GM23338 (cell line): ENCODE data around the gene SIAE. TPM values are rescaled to one million over a fixed set of nuclear protein-coding genes. Genes with fewer than 3 reads are reported as not detected.

Source experiments
- ATAC-seq: fragments of 200-7000 bp; cut with Tn5 transposase; 3 replicates; pipeline ENCODE4 v1.9.1; 2020
- DNase-seq: peaks from one replicate; pipeline ENCODE4 v3.0.0-alpha.2; 2015; ENCODE audit warnings: low spot score
- H2AFZ ChIP-seq: fragments of 200-600 bp; sonication (generic); 2 replicates; pipeline ENCODE4 v1.8.0; 2016; ENCODE audit warnings: antibody characterized with exemption, mild to moderate bottlenecking, moderate library complexity
- H3F3A ChIP-seq: fragments of 200-600 bp; sonication (generic); replicated peaks from 2 replicates; pipeline ENCODE4 v1.8.0; 2017; ENCODE audit warnings: antibody characterized with exemption, mixed run types, low read depth
- H3K27ac ChIP-seq: fragments of 200-600 bp; sonication (generic); 2 replicates; pipeline ENCODE4 v1.6.1; 2016; ENCODE audit warnings: low read depth
- H3K27me3 ChIP-seq: fragments of 200-600 bp; sonication (generic); 2 replicates; pipeline ENCODE4 v1.8.0; 2016; ENCODE audit warnings: mild to moderate bottlenecking, mixed run types, moderate library complexity; ENCODE audit not compliant: insufficient read depth
- H3K36me3 ChIP-seq: fragments of 200-600 bp; sonication (generic); 2 replicates; pipeline ENCODE4 v1.8.0; 2016; ENCODE audit warnings: mild to moderate bottlenecking; ENCODE audit not compliant: insufficient read depth
- H3K4me1 ChIP-seq: fragments of 200-600 bp; sonication (generic); 2 replicates; pipeline ENCODE4 v1.8.0; 2016; ENCODE audit warnings: mild to moderate bottlenecking, moderate library complexity; ENCODE audit not compliant: insufficient read depth
- H3K4me2 ChIP-seq: fragments of 200-600 bp; sonication (generic); 2 replicates; pipeline ENCODE4 v1.7.1; 2017; ENCODE audit warnings: mixed run types
- H3K4me3 ChIP-seq: fragments of 200-600 bp; sonication (generic); 2 replicates; pipeline ENCODE4 v1.6.1; 2016; ENCODE audit warnings: mixed run types
- H3K79me2 ChIP-seq: fragments of 200-600 bp; sonication (generic); replicated peaks from 2 replicates; pipeline ENCODE4 v1.8.0; 2017; ENCODE audit warnings: mild to moderate bottlenecking; ENCODE audit not compliant: insufficient read depth
- H3K9me2 ChIP-seq: fragments of 200-600 bp; sonication (generic); 2 replicates; pipeline ENCODE4 v1.8.0; 2017; ENCODE audit not compliant: insufficient read depth
- H4K20me1 ChIP-seq: fragments of 200-600 bp; sonication (generic); replicated peaks from 2 replicates; pipeline ENCODE4 v1.8.0; 2017; ENCODE audit warnings: mild to moderate bottlenecking; ENCODE audit not compliant: insufficient read depth
- H3K27ac Mint-ChIP-seq: 2 replicates; pipeline ENCODE4 v1.8.0; 2020; ENCODE audit warnings: inconsistent platforms, mild to moderate bottlenecking, moderate library complexity, mixed read lengths
- H3K27me3 Mint-ChIP-seq: 3 replicates; pipeline ENCODE4 v1.8.0; 2022; ENCODE audit warnings: low read depth, mild to moderate bottlenecking, moderate library complexity, mixed read lengths, inconsistent platforms; ENCODE audit not compliant: insufficient read depth, poor library complexity
- H3K36me3 Mint-ChIP-seq: 3 replicates; pipeline ENCODE4 v1.8.0; 2021; ENCODE audit warnings: low read depth, mild to moderate bottlenecking, inconsistent platforms, moderate library complexity, mixed read lengths
- H3K4me1 Mint-ChIP-seq: 3 replicates; pipeline ENCODE4 v1.8.0; 2020; ENCODE audit warnings: mild to moderate bottlenecking, inconsistent platforms, mixed read lengths
- H3K4me3 Mint-ChIP-seq: 3 replicates; pipeline ENCODE4 v1.8.0; 2021; ENCODE audit warnings: moderate library complexity, mild to moderate bottlenecking, inconsistent platforms, mixed read lengths
- H3K9me3 Mint-ChIP-seq: 3 replicates; pipeline ENCODE4 v1.8.0; 2020; ENCODE audit warnings: moderate library complexity, mild to moderate bottlenecking, inconsistent platforms, mixed read lengths
- CREB1 ChIP-seq: fragments of 250-450 bp; sonication (Bioruptor Pico); IDR thresholded peaks from 2 replicates; pipeline ENCODE4 v1.5.0; 2020; ENCODE audit warnings: low read depth, mild to moderate bottlenecking, moderate library complexity
- POLR2AphosphoS5 ChIP-seq: IDR thresholded peaks from 2 replicates; pipeline ENCODE4 v1.6.1; 2016; ENCODE audit warnings: antibody characterized with exemption, low read depth
- STAT1 ChIP-seq: IDR thresholded peaks from one replicate; pipeline ENCODE4 v1.6.1; 2016; ENCODE audit warnings: antibody characterized with exemption; ENCODE audit not compliant: unreplicated experiment
- ZNF331 ChIP-seq: fragments of 250-450 bp; sonication (Bioruptor Pico); IDR thresholded peaks from 2 replicates; pipeline ENCODE4 v1.5.0; 2020; ENCODE audit warnings: low read depth, mild to moderate bottlenecking, moderate library complexity
- polyA plus RNA-seq: library from polyadenylated mRNA; unstranded; fragments of >200 nt; fragmentation: Nextera tagmentation; extraction: Ambion mirVana; gene quantifications from 2 replicates; pipeline ENCODE4 v1.2.1, GENCODE V29; 2016
- total RNA-seq: library from RNA; depleted of rRNA; stranded (reverse); fragments of >200 nt; shearing (Covaris generic); gene quantifications from 2 replicates; pipeline ENCODE4 v1.2.3, GENCODE V29; 2014
- TF ChIP-seq, protein P1 (sequence below): fragments of 250-450 bp; sonication (Bioruptor Pico); IDR thresholded peaks from 2 replicates; pipeline ENCODE4 v1.5.0; 2020; ENCODE audit warnings: mild to moderate bottlenecking, moderate library complexity
- TF ChIP-seq, protein P2 (sequence below): IDR thresholded peaks from 2 replicates; pipeline ENCODE4 v1.6.1; 2016; ENCODE audit warnings: antibody characterized with exemption

Gene SIAE
- total and polyA plus RNA-seq, 2 experiments from 2014 or later = 1.1 to 1.7 TPM

DNA sequence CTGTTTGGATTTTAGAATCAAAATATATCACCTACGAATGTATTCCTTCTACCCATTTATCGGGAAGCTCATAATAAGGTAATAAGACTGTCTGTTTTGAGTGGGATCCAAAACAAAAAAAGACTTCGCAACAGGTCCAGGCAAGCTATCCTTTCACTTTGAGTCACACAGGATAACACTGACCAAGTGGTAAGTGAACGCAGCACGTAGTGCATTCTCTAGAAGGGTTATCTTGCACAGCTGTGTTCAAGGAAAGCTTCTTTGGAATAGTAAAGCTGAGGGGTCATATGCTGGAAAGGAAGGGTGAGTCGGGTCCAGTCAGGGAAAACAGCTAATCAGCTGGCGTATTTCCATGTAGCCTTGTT lies 43.9 kb upstream of the SIAE start (continued):
- TF ChIP-seq, protein P1, sequence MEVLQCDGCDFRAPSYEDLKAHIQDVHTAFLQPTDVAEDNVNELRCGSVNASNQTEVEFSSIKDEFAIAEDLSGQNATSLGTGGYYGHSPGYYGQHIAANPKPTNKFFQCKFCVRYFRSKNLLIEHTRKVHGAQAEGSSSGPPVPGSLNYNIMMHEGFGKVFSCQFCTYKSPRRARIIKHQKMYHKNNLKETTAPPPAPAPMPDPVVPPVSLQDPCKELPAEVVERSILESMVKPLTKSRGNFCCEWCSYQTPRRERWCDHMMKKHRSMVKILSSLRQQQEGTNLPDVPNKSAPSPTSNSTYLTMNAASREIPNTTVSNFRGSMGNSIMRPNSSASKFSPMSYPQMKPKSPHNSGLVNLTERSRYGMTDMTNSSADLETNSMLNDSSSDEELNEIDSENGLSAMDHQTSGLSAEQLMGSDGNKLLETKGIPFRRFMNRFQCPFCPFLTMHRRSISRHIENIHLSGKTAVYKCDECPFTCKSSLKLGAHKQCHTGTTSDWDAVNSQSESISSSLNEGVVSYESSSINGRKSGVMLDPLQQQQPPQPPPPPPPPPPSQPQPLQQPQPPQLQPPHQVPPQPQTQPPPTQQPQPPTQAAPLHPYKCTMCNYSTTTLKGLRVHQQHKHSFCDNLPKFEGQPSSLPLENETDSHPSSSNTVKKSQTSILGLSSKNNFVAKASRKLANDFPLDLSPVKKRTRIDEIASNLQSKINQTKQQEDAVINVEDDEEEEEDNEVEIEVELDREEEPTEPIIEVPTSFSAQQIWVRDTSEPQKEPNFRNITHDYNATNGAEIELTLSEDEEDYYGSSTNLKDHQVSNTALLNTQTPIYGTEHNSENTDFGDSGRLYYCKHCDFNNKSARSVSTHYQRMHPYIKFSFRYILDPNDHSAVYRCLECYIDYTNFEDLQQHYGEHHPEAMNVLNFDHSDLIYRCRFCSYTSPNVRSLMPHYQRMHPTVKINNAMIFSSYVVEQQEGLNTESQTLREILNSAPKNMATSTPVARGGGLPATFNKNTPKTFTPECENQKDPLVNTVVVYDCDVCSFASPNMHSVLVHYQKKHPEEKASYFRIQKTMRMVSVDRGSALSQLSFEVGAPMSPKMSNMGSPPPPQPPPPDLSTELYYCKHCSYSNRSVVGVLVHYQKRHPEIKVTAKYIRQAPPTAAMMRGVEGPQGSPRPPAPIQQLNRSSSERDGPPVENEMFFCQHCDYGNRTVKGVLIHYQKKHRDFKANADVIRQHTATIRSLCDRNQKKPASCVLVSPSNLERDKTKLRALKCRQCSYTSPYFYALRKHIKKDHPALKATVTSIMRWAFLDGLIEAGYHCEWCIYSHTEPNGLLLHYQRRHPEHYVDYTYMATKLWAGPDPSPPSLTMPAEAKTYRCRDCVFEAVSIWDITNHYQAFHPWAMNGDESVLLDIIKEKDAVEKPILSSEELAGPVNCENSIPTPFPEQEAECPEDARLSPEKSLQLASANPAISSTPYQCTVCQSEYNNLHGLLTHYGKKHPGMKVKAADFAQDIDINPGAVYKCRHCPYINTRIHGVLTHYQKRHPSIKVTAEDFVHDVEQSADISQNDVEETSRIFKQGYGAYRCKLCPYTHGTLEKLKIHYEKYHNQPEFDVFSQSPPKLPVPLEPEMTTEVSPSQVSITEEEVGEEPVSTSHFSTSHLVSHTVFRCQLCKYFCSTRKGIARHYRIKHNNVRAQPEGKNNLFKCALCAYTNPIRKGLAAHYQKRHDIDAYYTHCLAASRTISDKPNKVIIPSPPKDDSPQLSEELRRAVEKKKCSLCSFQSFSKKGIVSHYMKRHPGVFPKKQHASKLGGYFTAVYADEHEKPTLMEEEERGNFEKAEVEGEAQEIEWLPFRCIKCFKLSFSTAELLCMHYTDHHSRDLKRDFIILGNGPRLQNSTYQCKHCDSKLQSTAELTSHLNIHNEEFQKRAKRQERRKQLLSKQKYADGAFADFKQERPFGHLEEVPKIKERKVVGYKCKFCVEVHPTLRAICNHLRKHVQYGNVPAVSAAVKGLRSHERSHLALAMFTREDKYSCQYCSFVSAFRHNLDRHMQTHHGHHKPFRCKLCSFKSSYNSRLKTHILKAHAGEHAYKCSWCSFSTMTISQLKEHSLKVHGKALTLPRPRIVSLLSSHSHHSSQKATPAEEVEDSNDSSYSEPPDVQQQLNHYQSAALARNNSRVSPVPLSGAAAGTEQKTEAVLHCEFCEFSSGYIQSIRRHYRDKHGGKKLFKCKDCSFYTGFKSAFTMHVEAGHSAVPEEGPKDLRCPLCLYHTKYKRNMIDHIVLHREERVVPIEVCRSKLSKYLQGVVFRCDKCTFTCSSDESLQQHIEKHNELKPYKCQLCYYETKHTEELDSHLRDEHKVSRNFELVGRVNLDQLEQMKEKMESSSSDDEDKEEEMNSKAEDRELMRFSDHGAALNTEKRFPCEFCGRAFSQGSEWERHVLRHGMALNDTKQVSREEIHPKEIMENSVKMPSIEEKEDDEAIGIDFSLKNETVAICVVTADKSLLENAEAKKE (CRISPR knock-in tag) = no peak
- TF ChIP-seq POLR2AphosphoS5 = no peak

DNA sequence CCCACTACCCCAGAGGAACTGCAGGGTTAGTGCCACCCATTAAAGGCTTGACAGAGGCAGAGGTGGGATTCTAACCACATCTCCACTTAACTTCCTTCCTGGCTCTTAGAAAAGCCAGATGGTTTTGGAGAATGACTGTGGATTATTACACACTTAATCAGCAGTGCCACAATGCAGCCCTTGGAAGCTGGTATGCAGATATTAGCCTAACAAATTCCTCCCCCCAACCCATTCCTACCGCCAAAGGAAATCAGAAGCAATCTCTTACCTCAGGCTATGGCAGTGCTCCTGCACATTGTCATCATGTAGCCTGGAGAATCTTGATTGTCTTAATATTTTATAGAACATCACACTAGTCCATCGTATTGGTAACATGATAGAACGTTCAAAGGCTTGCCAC lies 43.1 kb upstream of the SIAE start:
- peaks cover 59% of the 10 kb centered on the region for H3K27me3 Mint-ChIP-seq
- H2AFZ ChIP-seq = no peak overlapping the region
- peaks cover 14% of the 10 kb centered on the region; the same call in 1 of the 2 replicates for H3K4me1 ChIP-seq
- H3K4me1 Mint-ChIP-seq = peaks cover 26% of the 10 kb centered on the region
- no peak overlapping the region for H3K4me2 ChIP-seq
- H4K20me1 ChIP-seq = no peaks in the 10 kb centered on the region; the same call in none of the 2 replicates
- no peaks in the 10 kb centered on the region for H3F3A ChIP-seq
- no peak overlapping the region for H3K27ac ChIP-seq
- H3K27me3 ChIP-seq = peaks cover 85% of the 10 kb centered on the region
- H3K9me2 ChIP-seq = no peaks in the 10 kb centered on the region
- no peaks in the 10 kb centered on the region for H3K36me3 ChIP-seq
- H3K27ac Mint-ChIP-seq = no peak overlapping the region
- H3K4me3 Mint-ChIP-seq = no peak overlapping the region
- no peaks in the 10 kb centered on the region for H3K79me2 ChIP-seq
- no peaks in the 10 kb centered on the region; the same call in 2 of the 3 replicates for H3K9me3 Mint-ChIP-seq
- H3K4me3 ChIP-seq = no peak overlapping the region
- H3K36me3 Mint-ChIP-seq = no peaks in the 10 kb centered on the region
- ATAC-seq (no peak), DNase-seq (no peak)
- TF ChIP-seq CREB1 (no peak), ZNF331 (CRISPR knock-in tag) (no peak), STAT1 (no peak)
- TF ChIP-seq, protein P1 (CRISPR knock-in tag) = no peak
- TF ChIP-seq, protein P2, sequence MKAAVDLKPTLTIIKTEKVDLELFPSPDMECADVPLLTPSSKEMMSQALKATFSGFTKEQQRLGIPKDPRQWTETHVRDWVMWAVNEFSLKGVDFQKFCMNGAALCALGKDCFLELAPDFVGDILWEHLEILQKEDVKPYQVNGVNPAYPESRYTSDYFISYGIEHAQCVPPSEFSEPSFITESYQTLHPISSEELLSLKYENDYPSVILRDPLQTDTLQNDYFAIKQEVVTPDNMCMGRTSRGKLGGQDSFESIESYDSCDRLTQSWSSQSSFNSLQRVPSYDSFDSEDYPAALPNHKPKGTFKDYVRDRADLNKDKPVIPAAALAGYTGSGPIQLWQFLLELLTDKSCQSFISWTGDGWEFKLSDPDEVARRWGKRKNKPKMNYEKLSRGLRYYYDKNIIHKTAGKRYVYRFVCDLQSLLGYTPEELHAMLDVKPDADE = no peak
